T-helper 1 cell treated with Interleukin-12 subunit alpha and Interleukin-12 subunit beta and Interleukin-4 antibody, amounts not matched to agents 30 ng/mL and 1 ng/mL, for 36 hours (primary cell): ENCODE data around the gene IQGAP1. TPM values are rescaled to one million over a fixed set of nuclear protein-coding genes. Genes with fewer than 3 reads are reported as not detected.
"Not testable (repeated sequence)": the region's sequence is repeated elsewhere in the genome, so short reads cannot be mapped to it uniquely, and the experiment has no call there.

ENCODE experiments used
- intact Hi-C: fragments of 100-400 bp; cut with micrococcal nuclease; formaldehyde crosslinking; loops from one replicate; pipeline ENCODE4 v1.15.1; 2024
- total RNA-seq: library from RNA; stranded (reverse); gene quantifications from 2 replicates; pipeline ENCODE4 v1.2.3, GENCODE V29; 2022

Gene IQGAP1
- total RNA-seq, 1 donor from 2014 or later = 196 TPM

GRCh38 chr15:90479656-90480055, 91.6 kb downstream of the IQGAP1 start:
- intact Hi-C loops = loop anchor here (5.0 kb wide), 2 partner anchors 62 to 408 kb away; no protein-coding TSS in a partner anchor

DNA sequence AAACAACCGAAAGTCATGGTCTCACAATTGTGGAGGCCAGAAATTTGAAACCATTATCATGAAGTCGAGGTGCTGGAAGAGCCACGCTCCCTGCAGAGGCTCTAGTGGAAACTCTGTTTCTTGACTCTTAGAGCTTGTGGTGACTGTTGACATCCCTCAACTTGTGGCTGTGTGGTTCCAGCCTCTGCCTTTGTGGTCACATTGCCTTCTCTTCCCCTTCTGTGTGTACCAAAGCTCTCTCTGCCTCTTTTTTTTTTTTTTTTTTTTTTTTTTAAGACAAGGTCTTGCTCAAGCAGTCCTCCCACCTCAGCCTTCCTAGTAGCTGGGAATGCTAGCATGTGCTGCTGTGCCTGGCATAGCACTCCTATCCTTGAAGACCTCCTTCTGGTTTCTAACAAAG, 93.0 kb downstream of the IQGAP1 start:
- intact Hi-C loops = loop anchor here (5.0 kb wide), 2 partner anchors 64 to 406 kb away; no protein-coding TSS in a partner anchor

DNA sequence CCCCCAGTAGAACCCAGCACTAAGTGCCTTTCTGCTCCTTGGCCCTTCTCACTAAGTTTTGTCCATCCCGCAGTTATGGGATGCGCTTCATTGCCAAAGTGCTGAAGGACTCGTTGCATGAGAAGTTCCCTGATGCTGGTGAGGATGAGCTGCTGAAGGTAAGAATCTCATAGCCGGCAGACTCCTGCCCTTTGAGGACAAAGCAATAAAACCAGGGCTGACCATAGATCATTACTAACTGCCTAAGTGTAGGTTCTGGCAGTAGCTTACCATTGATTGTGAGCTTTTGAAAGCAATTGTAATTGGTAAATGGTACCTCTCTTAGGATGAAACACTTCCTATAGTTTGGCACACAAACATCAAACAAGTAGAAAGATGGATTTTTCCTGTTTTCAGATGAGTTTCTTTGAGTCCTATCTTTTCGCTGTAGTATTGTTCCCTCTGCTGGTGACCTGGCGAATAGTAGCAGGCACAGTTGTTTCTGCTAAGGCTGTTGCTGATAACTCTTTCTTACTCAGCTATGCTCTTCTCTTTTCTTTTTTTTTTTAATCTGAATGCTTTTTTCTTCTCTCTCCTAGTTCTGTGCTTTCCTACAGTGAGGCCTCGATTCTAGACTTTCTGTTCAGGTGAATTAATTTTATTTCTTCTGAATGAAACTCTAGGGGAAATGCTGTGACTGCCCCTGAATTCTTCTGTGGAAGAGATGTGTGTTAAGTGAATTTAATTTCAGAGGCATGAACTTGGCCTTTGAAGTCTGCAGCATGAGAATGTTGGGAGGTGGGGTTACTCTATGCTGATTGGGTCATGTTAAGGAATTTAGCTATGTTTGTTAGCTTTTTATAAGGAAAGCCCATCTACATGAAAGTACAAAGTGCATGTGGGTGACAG, 94.3 kb downstream of the IQGAP1 start:
- intact Hi-C loops = loop anchor here (1.0 to 5.0 kb wide), 5 partner anchors 65 to 405 kb away; no protein-coding TSS in a partner anchor

- intact Hi-C loops = loop anchor here (5.0 kb wide), 2 partner anchors 66 to 404 kb away; no protein-coding TSS in a partner anchor
Observed at GRCh38 chr15:90483012-90483307, 94.9 kb downstream of the IQGAP1 start.

DNA sequence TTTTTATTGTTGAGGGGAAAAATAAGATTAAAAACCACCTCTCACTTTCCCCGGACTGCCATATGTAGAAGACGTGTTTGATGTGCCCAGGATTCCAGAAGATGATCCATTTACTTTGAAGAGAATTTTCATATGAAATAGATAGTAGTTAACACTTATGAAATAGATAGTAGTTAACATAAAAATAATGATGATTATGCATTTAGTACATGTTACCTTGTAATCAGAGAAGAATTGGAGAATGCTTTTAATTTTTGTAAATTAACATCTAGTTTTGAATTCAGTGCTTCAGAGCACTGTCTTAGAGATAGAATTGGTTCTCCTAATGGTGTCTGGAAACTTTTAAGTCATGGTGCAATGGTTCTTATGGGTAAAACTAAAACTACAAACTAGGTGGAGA, 95.6 kb downstream of the IQGAP1 start:
- intact Hi-C loops = loop anchor here (5.0 kb wide), 2 partner anchors 66 to 404 kb away; no protein-coding TSS in a partner anchor

DNA sequence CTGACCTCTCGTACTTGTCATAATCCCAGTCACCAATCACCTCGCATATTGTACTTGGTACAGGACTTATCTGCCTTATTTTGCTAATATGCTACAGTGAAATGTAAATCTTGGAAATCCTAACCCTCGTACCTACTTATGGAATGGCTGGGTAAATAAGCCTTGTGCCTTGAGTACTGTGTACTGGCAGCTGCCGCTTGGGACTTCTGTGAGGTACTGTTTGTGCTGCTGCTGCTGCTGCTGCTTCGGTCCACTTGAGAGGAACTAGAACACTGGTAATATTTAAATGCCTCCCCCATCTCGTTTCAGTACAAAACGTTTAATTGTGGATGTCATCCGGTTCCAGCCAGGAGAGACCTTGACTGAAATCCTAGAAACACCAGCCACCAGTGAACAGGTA, 99.1 kb downstream of the IQGAP1 start:
- intact Hi-C loops = no loop called here

DNA sequence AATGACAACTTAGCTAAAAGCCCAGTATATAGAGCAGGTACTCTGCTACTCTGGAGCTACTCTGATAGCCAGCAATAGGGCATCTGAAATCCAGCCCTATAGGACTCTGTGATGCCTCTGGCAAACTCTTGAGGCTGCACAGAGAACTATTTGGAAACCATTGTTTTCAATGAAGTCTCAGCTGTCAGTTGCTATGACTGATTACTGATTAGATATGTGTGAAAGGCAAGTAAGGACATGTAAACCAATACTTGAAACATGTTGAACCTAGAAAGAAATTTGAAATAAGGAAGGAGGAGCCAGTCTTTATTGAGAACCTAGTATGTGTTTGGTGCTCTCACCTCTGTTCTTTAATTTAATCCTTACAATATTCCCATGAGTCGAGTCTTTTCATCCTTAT, 101.5 kb downstream of the IQGAP1 start:
- intact Hi-C loops = no loop called here

DNA sequence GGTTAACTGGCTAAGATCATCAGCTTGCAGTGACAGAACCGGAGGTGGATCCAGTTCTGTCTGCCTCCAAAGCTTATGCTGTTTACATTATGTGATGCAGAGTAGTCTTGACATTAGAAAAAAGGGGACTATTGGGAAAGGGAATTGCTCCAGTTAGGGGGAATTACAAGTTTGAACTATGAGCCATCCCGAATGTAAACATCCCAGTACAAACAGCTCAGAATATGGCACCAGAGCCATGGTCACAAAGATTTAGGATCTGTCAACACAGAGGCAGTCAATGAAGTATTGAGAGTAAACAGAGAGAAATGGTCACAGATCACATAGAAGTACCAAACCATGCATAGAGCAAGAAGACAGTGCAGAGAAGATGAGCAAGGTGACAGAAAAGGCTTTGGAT, 101.9 kb downstream of the IQGAP1 start:
- intact Hi-C loops = no loop called here

GRCh38 chr15:90493647-90494046, 105.6 kb downstream of the IQGAP1 start:
- intact Hi-C loops = no loop called here

GRCh38 chr15:90495067-90495466, 107.0 kb downstream of the IQGAP1 start:
- intact Hi-C loops = loop anchor here (5.0 kb wide), 1 partner anchor 107 kb away; no protein-coding TSS in a partner anchor

DNA sequence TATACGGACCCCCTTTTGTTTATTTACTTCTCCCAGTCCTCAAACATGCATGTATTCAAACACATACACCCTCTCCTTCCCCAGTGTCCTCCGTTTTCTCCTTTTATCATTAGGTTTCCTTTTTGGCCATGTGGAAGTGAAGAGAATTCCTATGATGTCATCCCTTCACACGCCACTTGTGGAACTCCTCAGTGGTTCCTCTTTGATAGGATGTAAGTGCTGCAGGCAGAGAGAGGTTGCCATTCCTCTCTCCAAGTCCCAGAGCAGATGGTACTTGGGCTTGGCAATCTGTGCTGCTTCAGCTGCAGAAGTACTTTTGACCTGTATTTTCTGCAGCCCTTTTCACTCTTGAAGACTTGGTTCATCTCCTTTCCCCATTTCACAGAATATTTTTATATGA, 108.7 kb downstream of the IQGAP1 start:
- intact Hi-C loops = loop anchor here (5.0 kb wide), 1 partner anchor 106 kb away; no protein-coding TSS in a partner anchor

GRCh38 chr15:90497376-90497775, 109.3 kb downstream of the IQGAP1 start:
- intact Hi-C loops = loop anchor here (5.0 kb wide), 1 partner anchor 105 kb away; no protein-coding TSS in a partner anchor

DNA sequence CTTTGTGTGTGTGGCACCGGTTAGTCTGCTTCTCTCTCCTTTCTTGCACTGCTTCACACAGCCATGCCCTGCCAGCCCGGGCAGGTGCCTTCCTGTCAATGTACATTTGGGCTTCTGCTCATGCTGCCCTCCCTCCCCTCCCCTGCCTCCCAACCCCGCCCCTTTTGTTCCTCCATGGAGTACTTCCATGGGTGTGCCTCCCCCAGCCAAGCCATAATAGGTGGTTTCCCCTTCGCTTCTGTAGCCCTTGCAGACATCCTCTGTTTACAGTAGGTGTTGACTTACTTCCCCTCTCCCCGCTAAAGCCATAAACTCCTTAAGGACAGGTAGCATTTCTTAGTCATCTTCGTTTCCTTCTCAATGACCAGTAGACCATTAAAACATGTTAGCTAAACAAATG, 109.9 kb downstream of the IQGAP1 start:
- intact Hi-C loops = loop anchor here (5.0 kb wide), 1 partner anchor 104 kb away; no protein-coding TSS in a partner anchor

DNA sequence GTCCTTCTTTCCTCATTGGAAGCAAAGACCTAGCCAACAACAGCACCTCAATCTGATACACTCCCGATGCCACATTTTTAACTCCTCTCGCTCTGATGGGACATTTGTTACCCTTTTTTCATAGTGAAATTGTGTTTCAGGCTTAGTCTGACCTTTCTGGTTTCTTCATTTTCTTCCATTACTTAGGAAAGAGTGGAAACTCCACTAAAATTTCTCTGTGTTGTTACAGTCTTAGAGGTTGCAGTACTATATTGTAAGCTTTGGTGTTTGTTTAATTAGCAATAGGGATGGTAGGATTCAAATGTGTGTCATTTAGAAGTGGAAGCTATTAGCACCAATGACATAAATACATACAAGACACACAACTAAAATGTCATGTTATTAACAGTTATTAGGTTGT, 112.1 kb downstream of the IQGAP1 start:
- intact Hi-C loops = no loop called here

GRCh38 chr15:90501898-90502297, 113.9 kb downstream of the IQGAP1 start:
- intact Hi-C loops = no loop called here

DNA sequence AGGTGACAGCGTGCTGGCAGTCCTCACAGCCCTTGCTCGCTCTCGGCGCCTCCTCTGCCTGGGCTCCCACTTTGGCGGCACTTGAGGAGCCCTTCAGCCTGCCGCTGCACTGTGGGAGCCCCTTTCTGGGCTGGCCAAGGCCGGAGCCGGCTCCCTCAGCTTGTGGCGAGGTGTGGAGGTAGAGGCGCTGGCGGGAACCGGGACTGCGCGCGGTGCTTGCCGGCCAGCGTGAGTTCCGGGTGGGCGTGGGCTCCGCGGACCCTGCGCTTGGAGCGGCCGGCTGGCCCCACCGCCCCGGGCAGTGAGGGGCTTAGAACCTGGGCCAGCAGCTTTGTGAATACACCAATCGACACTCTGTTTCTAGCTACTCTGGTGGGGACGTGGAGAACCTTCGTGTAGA, 122.7 kb downstream of the IQGAP1 start:
- intact Hi-C loops = not testable (repeated sequence)

DNA sequence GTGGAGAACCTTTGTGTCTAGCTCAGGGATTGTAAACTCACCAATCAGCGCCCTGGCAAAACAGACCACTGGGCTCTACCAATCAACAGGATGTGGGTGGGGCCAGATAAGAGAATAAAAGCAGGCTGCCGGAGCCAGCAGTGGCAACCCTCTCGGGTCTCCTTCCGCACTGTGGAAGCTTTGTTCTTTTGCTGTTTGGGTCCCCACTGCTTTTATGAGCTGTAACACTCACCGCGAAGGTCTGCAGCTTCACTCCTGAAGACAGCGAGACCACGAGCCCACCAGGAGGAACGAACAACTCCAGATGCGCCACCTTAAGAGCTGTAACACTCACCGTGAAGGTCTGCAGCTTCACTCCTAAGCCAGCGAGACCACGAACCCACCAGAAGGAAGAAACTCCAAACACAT, 123.2 kb downstream of the IQGAP1 start:
- intact Hi-C loops = not testable (repeated sequence)

- intact Hi-C loops = no loop called here
Observed at GRCh38 chr15:90512276-90512675, 124.2 kb downstream of the IQGAP1 start.

- intact Hi-C loops = no loop called here
Observed at GRCh38 chr15:90512981-90513380, 124.9 kb downstream of the IQGAP1 start.

DNA sequence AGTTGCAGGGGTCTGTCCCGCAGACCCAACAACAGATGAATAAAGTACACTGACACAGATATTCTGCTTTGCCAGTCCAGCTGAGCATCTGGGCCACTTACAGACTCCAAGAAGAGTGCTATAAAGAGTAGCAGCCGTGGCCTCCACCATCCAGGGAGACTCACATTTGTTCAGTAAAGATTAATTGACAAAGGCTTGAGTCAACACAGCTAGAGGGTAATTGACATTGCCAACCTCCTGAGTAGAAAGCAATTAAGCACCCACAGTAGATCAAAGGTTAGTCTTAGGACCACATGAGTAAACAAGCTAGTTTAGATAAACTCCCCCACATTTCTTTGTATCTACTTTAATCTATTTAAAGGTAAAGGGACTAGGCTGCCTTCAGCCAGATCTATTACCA, 125.4 kb downstream of the IQGAP1 start:
- intact Hi-C loops = no loop called here

- intact Hi-C loops = not testable (repeated sequence)
Observed at GRCh38 chr15:90513893-90514292, 125.9 kb downstream of the IQGAP1 start.

GRCh38 chr15:90519688-90520087, 131.6 kb downstream of the IQGAP1 start:
- intact Hi-C loops = no loop called here

DNA sequence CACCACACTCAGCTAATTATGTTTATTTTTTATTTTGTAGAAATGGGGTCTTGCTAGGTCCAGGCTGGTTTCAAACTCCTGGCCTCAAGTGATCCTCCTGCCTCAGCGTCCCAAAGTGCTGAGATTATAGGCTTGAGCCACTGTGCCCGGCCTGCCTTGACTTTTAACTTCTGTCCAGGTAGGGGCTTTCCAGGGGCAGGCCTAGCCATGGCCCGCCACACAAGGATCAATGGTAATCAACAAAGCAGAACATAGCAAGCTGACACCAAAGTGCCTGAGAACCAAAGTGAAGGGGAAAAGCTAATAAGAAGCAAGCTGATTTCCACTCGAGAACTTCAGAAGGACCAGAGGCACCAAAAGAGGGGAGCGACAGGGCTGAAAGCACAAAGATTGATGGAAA, 132.3 kb downstream of the IQGAP1 start:
- intact Hi-C loops = no loop called here
